ELF-1 (cell line): Measurements from ENCODE around the gene GMCL1.
"Not testable (repeated sequence)": the region's sequence is repeated elsewhere in the genome, so short reads cannot be mapped to it uniquely, and the experiment has no call there.

Source experiments
- DNase-seq: peaks from one replicate; pipeline ENCODE4 v3.0.0-alpha.2; 2016; ENCODE audit warnings: low read depth, low spot score

GMCL1 gene

DNA sequence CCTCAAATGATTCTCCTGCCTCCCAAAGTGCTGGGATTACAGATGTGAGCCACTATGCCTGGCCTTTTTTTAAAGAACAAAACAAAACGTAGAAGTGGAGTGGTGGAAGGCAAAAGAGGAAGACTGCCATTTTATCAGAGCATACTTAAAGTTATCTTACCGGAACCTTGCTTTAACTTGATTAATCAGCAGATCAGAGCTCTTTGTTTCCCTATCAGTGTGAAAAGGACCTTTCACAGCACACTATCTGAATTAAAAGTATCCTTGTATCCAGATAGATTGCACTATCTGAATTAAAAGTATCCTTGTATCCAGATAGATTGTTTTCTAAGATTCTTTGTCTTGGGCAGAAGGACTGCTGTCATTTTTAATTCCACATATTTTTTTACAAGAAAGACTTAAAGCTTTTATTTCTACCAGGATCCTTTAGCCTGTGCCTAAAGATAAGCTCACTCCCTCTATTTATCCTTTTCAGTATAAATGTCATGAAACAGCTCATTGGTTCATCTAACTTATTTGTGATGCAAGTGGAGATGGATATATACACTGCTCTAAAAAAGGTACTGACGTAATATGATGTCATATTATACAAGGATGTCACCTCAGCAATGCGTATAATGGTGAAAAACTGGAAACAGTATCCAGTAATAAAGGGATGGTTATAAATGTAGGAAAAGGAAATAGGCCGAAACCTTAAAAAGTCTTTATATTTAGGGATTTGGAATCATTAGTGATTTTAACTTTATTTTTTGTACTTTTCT lies 17.8 kb downstream of the GMCL1 start:
- DNase-seq: no peak

- no peak for DNase-seq
Measured at GRCh38 chr2:69848186-69848790, 18.8 kb downstream of the GMCL1 start.

- DNase-seq: no peak
Measured at GRCh38 chr2:69858261-69858660, 28.8 kb downstream of the GMCL1 start.

- DNase-seq: no peak
Measured at GRCh38 chr2:69863298-69863697, 33.8 kb downstream of the GMCL1 start.

DNA sequence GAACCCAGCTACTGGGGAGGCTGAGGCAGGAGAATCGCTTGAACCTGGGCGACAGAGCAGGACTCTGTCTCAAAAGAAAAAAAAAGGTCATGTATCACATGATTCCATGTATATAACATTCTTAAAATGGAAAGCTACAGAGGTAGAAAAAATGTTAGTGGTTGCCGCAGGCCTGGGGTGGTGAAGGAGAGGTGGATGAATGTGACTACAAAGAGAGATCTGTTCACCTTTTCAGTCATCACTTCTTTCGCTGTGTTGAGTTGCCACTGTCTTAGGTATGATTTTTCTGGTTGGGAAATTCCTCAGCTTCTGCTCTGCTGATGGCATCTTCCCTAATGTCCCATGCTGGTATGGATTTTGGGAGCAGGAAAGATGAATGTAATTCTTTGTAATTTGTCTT lies 59.0 kb downstream of the GMCL1 start:
- no peak for DNase-seq

- no peak for DNase-seq
Measured at GRCh38 chr2:69889302-69889701, 59.8 kb downstream of the GMCL1 start.

- no peak for DNase-seq
Measured at GRCh38 chr2:69890881-69891280, 61.4 kb downstream of the GMCL1 start.

GRCh38 chr2:69892838-69893424 lies 63.5 kb downstream of the GMCL1 start:
- not testable (repeated sequence) for DNase-seq

GRCh38 chr2:69893684-69894551 lies 64.5 kb downstream of the GMCL1 start, which contains the start of gene SNRNP27:
TSS of gene SNRNP27 (plus strand) at chr2:69893956. CDS start at chr2:69893985, 29 bp downstream.
- DNase-seq: peak; percentile 84

- not testable (repeated sequence) for DNase-seq
Measured at GRCh38 chr2:69894737-69895136, 65.3 kb downstream of the GMCL1 start.

GRCh38 chr2:69902213-69902922 lies 72.9 kb downstream of the GMCL1 start:
- no peak for DNase-seq

DNA sequence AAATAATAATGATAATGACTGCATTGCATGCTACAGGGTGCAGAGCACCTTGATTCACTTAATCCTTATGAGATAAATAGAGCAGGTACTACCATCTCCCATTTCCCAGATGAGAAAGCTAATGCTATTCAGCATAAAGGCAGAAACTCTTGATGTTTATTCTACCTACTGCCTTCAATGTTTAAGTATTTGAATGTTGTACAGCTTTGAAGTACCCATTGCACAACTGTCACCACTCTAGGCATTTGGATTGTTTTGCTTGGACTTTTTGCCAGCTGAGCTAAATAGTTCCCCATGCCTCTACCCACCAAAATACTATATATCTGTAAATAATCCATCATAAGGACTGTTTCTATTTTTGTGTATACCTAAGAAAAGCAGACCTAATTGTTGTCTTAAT lies 77.8 kb downstream of the GMCL1 start:
- no peak for DNase-seq

DNA sequence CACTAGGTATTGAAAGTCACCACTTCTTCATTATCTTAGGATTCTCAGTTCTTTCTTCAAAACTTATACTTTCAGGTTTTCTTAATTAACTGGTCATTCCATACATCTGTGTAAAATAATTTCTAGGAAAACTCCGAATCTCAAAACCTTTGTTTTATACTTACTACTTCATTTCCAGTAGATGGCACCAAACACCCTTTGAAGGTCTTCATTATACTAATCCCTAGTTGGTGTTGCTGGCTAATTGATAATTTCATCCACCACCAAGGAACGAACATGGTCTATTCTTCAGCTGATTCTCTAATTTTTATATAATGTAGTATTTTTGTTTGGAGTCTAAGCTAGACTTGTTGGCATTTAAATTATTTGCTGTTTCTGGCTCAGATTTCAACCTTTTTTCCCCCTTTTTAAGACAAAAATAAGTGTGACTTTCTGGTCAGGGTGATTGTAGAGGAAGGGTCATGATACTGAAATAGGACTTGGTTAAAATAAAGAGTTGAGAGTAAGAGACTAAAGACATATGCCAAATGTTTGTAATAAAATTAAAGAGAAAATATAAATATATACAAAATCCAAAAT lies 82.6 kb downstream of the GMCL1 start:
- no peak for DNase-seq

- peak; percentile 100 for DNase-seq
Measured at GRCh38 chr2:69914164-69914949, 84.9 kb downstream of the GMCL1 start.

DNA sequence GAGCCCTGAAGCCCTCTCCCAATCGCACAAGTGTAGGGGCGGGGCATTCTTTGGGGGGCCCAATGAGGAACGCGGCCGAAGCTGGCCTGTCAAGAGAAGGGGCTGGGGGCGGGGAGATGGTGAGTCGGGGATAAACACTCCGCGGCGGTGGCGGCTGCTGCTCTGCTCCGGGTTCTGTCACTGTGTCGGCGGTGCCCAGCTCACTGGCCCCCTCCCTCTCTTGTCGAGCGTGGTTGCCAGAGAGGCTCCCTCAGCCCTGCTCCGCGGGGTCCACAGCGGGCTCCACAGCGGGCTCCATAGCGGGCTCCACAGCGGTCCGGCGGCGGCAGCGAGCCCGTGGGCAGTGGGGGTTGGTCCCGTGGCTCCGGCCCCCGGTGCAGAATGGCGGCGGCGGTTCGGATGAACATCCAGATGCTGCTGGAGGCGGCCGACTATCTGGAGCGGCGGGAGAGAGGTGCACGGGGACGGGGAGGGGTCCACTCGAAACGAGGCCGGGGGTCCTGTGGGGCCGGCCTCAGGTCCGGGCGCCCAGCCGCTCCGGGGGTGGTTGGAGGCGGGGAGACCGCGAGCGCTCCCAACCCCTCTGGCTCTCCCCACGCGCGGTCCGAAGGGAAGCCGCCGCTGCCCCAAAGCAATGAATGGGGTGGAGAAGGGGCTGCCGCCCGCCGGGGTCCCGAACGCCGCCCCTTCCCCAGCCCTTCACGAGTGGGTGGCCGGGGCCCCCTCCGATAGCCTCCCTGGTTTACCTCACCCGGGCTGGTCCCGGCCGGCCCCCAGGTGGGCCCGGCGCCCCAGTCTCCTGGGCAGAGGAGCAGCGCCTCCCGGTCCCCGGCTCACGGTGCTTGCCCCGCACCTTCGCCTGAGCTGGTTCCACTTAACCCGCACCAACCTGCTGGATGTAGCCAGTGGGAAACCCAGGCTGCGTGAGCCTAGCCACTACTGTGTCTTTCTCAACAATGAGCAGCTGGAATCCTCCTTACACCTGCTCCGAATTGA lies 85.8 kb downstream of the GMCL1 start, which contains the start of gene MXD1:
Gene MXD1, plus strand, starts transcription at position 160 of the 996 bp plus-strand sequence. Its CDS starts 222 bp downstream, at position 382.
- DNase-seq: peak; percentile 30

GRCh38 chr2:69916106-69916505 lies 86.6 kb downstream of the GMCL1 start:
- no peak for DNase-seq

GRCh38 chr2:69917852-69918251 lies 88.4 kb downstream of the GMCL1 start:
- DNase-seq: no peak

DNA sequence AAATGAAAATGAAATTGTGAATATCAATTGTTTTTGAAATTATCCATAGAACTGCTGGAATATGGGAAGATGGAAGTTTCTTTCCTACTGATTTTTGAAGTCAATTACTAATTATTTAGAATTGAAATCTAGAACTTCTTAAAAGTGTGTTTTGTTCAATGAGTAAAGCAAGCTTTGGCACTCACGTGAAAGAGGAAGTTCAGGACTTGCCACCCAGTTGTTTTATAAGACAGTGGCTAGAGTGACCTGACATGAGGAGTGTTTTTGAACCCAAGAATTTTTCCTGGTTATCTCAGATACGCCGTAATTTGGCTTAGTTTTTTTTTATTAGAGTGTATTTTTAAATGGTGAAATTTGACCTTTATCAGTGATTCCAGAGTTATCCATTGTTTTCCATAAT lies 88.9 kb downstream of the GMCL1 start:
- no peak for DNase-seq

DNA sequence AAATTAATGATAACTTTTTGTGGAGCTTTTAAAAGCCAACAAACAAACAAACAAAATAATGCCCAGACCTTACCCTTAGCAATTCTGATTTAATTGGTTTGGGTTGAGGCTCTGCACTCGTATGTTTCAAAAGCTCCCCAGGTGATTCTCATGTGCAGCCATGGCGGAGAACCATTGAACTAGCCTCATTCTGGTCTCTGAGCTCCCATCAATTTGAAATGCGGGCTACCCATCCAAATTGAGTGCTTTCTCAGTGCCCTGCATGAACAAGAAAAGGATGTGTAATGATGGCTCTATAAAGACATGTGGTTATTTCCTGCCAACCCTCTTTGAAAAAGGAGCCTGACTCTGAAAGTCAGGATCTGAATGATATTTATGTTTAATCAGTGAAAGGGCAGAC lies 93.7 kb downstream of the GMCL1 start:
- no peak for DNase-seq
